Tibial nerve (tissue), 3 donors: ENCODE data around the gene NFAM1.

Experiments
- POLR2A ChIP-seq, 2 donors: fragments of 450-650 bp; IDR thresholded peaks; one replicate each; pipeline ENCODE4 v1.6.1; 2017; ENCODE audit warnings: antibody characterized with exemption in 2 of 2, mild to moderate bottlenecking in 2 of 2, moderate library complexity in 2 of 2
- TF ChIP-seq, protein P1 (sequence below), 5 experiments: fragments of 200-600 bp in 3 of 5; fragments of 450-650 bp in 2 of 5; sonication (generic) in 3 of 5; IDR thresholded peaks; one replicate each; pipeline ENCODE4 v1.5.1; 2016 to 2019; ENCODE audit warnings: antibody characterized with exemption in 5 of 5, mild to moderate bottlenecking in 3 of 5, moderate library complexity in 2 of 5

GRCh38 chr22:42371099-42371498, 61.1 kb downstream of the NFAM1 start:
- TF ChIP-seq, protein P1, sequence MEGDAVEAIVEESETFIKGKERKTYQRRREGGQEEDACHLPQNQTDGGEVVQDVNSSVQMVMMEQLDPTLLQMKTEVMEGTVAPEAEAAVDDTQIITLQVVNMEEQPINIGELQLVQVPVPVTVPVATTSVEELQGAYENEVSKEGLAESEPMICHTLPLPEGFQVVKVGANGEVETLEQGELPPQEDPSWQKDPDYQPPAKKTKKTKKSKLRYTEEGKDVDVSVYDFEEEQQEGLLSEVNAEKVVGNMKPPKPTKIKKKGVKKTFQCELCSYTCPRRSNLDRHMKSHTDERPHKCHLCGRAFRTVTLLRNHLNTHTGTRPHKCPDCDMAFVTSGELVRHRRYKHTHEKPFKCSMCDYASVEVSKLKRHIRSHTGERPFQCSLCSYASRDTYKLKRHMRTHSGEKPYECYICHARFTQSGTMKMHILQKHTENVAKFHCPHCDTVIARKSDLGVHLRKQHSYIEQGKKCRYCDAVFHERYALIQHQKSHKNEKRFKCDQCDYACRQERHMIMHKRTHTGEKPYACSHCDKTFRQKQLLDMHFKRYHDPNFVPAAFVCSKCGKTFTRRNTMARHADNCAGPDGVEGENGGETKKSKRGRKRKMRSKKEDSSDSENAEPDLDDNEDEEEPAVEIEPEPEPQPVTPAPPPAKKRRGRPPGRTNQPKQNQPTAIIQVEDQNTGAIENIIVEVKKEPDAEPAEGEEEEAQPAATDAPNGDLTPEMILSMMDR (IDR thresholded peaks at IDR 0.05) = no peak
- no peak for TF ChIP-seq POLR2A (IDR thresholded peaks at IDR 0.05)
